ENCODE data around the gene RAC3.

RAC3 gene

DNA sequence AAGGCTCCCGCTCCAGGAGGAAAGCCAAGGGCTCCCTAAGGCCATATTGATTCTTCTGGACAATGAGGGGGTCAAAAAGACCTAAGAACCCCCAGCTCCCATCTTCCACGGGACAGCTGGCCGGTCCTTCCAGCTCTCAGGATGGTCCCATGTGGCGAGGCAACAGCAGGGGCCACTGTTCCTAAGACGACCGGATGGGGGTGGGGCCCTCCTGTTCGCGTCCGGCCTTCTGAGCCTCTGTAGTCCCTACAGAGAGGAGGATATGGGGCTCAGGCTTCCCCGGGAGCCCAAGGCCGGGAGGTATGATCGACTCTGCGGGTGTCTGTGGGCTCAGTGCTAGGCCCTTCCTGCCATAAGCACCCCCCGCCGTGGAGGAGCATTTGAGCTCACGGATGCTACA is 12.0 kb downstream of the RAC3 start:
- no peak for DNase-seq (ENCODE audit: low spot score)

DNA sequence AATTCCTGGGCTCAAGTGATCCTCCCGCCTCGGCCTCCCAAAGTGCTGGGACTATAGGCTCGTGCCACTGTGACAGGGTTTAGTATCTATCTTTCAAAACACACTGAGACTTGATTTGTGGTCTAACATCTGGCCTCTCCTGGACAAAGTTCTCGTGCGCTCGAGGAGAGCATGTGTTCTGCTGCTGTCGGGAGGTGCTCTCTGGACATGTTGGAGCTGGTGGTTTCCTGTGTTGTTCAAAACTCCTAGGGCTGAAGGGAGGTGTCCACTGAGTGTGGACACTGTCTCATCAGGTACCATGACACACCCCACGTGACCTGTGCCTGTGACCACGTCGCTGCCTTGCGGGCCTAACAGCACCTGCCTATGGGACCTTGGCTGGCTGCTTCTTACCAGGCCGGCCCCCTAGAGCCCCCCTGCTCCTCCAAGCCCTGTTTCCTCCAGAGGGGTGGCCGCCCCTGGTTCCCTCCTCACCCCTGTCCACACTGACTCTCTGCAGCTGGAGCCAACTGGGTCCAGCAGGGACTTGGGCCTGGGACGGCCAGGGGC is 14.5 kb downstream of the RAC3 start:
- DNase-seq (ENCODE audit: low spot score): no peak

DNA sequence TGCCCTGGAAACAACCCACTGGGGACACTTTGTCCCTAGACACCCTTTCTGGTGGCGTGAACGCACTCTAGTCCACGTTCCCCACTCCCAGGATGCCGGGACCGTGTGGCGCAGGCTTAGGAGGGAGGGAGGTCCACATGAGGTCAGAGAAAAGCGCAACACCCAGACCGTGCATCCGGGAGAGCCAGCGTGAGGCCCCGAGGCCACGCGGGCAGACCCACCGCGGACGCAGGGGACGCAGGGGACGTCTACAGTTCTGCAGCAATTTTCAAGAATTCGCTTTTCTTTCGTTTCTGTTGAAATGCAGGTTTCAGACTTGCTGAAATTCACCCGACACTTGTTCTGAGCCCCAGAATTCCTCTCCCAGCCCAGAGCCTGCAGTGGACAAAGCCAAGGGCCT is 15.4 kb downstream of the RAC3 start:
- no peak for DNase-seq (ENCODE audit: low spot score)

GRCh38 chr17:82047379-82047778 is 15.9 kb downstream of the RAC3 start:
- DNase-seq (ENCODE audit: low spot score): no peak

- no peak for DNase-seq (ENCODE audit: low spot score)
Measured at GRCh38 chr17:82047914-82048570, 16.6 kb downstream of the RAC3 start.

DNA sequence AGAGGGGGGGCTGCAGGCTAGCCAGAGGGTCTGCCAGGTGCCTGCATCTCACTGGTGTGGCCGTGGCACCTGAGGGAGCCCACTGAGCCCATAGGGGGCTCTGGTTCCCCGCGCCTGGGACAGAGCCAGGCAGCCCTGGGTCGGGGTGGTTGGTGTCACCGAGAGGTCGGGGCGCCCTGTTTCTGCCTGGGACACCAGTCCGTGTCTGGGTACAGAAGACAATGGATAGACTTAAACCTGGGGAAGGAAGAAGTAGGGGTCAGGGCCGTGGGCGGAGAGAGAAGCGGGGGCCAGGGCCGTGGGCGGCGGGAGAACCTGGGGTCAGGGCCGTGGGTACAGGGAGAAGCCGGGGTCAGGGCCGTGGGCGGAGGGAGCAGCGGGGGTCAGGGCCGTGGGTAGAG is 17.1 kb downstream of the RAC3 start:
- DNase-seq (ENCODE audit: low spot score): no peak

- DNase-seq (ENCODE audit: low spot score): no peak
Measured at GRCh38 chr17:82049106-82049505, 17.6 kb downstream of the RAC3 start.

- no peak for DNase-seq (ENCODE audit: low spot score)
Measured at GRCh38 chr17:82049521-82049971, 18.1 kb downstream of the RAC3 start.

- DNase-seq (ENCODE audit: low spot score): no peak
Measured at GRCh38 chr17:82050152-82050760, 18.8 kb downstream of the RAC3 start.

GRCh38 chr17:82050761-82051641 is 19.5 kb downstream of the RAC3 start:
- no peak for DNase-seq (ENCODE audit: low spot score)

GRCh38 chr17:82051776-82052637 is 20.5 kb downstream of the RAC3 start, which contains the start of the genes GPS1 and RFNG:
GPS1 (plus strand) TSS chr17:82051898; CDS start chr17:82051932, 34 bp downstream.
RFNG (minus strand) TSS chr17:82051811; CDS start chr17:82051766, 45 bp downstream.
- DNase-seq (ENCODE audit: low spot score): peak; percentile 74

- DNase-seq (ENCODE audit: low spot score): no peak
Measured at GRCh38 chr17:82052638-82053059, 21.2 kb downstream of the RAC3 start.

GRCh38 chr17:82053130-82053529 is 21.7 kb downstream of the RAC3 start:
- DNase-seq (ENCODE audit: low spot score): no peak

- no peak for DNase-seq (ENCODE audit: low spot score)
Measured at GRCh38 chr17:82053556-82054263, 22.2 kb downstream of the RAC3 start.

DNA sequence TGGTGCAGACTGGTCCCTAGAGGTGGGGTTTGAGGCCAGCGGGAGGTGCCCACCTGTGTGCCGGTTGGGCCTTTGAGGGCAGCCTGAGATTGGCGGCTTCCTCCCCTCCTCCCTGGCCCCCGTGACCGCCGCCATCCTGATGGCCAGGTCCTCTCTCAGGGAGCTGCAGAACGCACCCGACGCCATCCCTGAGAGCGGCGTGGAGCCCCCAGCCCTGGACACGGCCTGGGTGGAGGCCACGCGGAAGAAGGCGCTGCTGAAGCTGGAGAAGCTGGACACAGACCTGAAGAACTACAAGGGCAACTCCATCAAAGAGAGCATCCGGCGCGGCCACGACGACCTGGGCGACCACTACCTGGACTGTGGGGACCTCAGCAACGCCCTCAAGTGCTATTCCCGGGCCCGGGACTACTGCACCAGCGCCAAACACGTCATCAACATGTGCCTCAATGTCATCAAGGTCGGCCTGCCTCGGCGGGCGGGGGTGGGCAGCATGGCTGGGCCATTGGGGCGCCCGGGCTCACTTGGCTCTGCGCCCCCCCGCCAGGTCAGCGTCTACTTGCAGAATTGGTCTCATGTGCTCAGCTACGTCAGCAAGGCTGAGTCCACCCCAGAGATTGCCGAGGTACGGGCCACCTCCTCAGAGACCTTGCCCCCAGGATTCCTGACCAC is 23.0 kb downstream of the RAC3 start:
- DNase-seq (ENCODE audit: low spot score): no peak

GRCh38 chr17:82055023-82055964 is 23.8 kb downstream of the RAC3 start:
- DNase-seq (ENCODE audit: low spot score): no peak

- DNase-seq (ENCODE audit: low spot score): no peak
Measured at GRCh38 chr17:82055965-82056728, 24.7 kb downstream of the RAC3 start.
